ENCODE data around the gene ICE2. TPM values are rescaled to one million over a fixed set of nuclear protein-coding genes. Genes with fewer than 3 reads are reported as not detected.

The ICE2 gene
- total RNA-seq, 1 donor from 2014 or later: 69.7 TPM

- Mint-ChIP-seq H3K27me3 (ENCODE audit: low read depth) (peaks cover 28% of the 10 kb centered on the region), H3K9me3 (no peaks in the 10 kb centered on the region), H3K36me3 (ENCODE audit: low read depth) (peaks cover 7% of the 10 kb centered on the region), H3K4me3 (peak overlapping the region; percentile 65), H3K4me1 (peaks cover 73% of the 10 kb centered on the region), H3K27ac (ENCODE audit: unreplicated experiment) (peak overlapping the region; percentile 15)
- no peak for DNase-seq (ENCODE audit: low read depth, low spot score)
- TF ChIP-seq CTCF (conservative IDR thresholded peaks at IDR 0.05): no peak
These were observed 88.0 kb downstream of the ICE2 start for GRCh38 chr15:60390871-60391501.

- peaks cover 7% of the 10 kb centered on the region for H3K36me3 Mint-ChIP-seq (ENCODE audit: low read depth)
- H3K27ac Mint-ChIP-seq (ENCODE audit: unreplicated experiment): no peak overlapping the region
- H3K4me1 Mint-ChIP-seq: peaks cover 72% of the 10 kb centered on the region
- no peak overlapping the region for H3K4me3 Mint-ChIP-seq
- no peak for TF ChIP-seq CTCF (conservative IDR thresholded peaks at IDR 0.05)
- peaks cover 23% of the 10 kb centered on the region for H3K27me3 Mint-ChIP-seq (ENCODE audit: low read depth)
- no peaks in the 10 kb centered on the region for H3K9me3 Mint-ChIP-seq
- DNase-seq (ENCODE audit: low read depth, low spot score): no peak
These were observed 88.7 kb downstream of the ICE2 start for GRCh38 chr15:60390231-60390630.

GRCh38 chr15:60389261-60390077 lies 89.5 kb downstream of the ICE2 start:
- Mint-ChIP-seq H3K4me3 (no peak overlapping the region), H3K27me3 (ENCODE audit: low read depth) (peaks cover 20% of the 10 kb centered on the region), H3K9me3 (no peaks in the 10 kb centered on the region), H3K36me3 (ENCODE audit: low read depth) (peaks cover 7% of the 10 kb centered on the region), H3K27ac (ENCODE audit: unreplicated experiment) (no peak overlapping the region), H3K4me1 (peaks cover 65% of the 10 kb centered on the region)
- no peak for TF ChIP-seq CTCF (conservative IDR thresholded peaks at IDR 0.05)
- DNase-seq (ENCODE audit: low read depth, low spot score): no peak

- H3K27me3 Mint-ChIP-seq (ENCODE audit: low read depth): peaks cover 14% of the 10 kb centered on the region
- peaks cover 7% of the 10 kb centered on the region for H3K36me3 Mint-ChIP-seq (ENCODE audit: low read depth)
- no peak for TF ChIP-seq CTCF (conservative IDR thresholded peaks at IDR 0.05)
- H3K9me3 Mint-ChIP-seq: no peaks in the 10 kb centered on the region
- DNase-seq (ENCODE audit: low read depth, low spot score): no peak
- no peak overlapping the region for H3K4me3 Mint-ChIP-seq
- H3K27ac Mint-ChIP-seq (ENCODE audit: unreplicated experiment): no peak overlapping the region
- H3K4me1 Mint-ChIP-seq: peaks cover 46% of the 10 kb centered on the region
These were observed 91.6 kb downstream of the ICE2 start for GRCh38 chr15:60387321-60387720.

- Mint-ChIP-seq H3K9me3 (no peaks in the 10 kb centered on the region), H3K4me1 (peaks cover 43% of the 10 kb centered on the region), H3K4me3 (no peak overlapping the region), H3K27me3 (ENCODE audit: low read depth) (peaks cover 12% of the 10 kb centered on the region), H3K36me3 (ENCODE audit: low read depth) (peaks cover 7% of the 10 kb centered on the region), H3K27ac (ENCODE audit: unreplicated experiment) (no peak overlapping the region)
- no peak for DNase-seq (ENCODE audit: low read depth, low spot score)
- TF ChIP-seq CTCF (conservative IDR thresholded peaks at IDR 0.05): no peak
These were observed 92.3 kb downstream of the ICE2 start for GRCh38 chr15:60386615-60387014.
